Measurements from ENCODE around the gene GPR143.

Gene GPR143

DNA sequence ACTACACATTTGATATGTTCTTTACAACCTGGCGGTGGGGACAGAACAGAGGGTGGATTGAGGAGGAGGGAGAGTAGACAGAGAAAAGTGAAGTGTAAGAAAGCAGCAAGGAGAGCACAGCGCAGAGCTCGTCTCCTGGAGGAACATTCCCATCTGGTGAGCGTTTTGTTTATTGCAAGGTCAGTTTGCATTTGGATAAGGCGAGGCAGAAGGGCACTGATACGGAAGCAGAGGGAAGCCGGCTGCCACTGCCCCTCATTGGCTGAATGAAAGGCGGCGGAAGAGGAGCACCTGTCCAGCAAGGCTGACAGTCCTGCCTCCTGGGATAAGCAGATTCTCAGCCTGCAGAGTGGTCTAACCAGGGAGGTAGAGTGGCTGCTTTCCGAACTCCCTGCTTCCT, 83.2 kb downstream of the GPR143 start:
- Histone ChIP-seq H3K4me1 (ENCODE audit: control insufficient read depth, insufficient read depth, low read depth, low read length) (peaks cover 3% of the 10 kb centered on the region), H3K18ac (ENCODE audit: low read depth in 1 of 2, low read length in 2 of 2) (no peak overlapping the region), H3K27ac (ENCODE audit: low read length, poor library complexity, severe bottlenecking) (no peak overlapping the region), H3K27me3 (ENCODE audit: control insufficient read depth in 1 of 2, insufficient read depth in 1 of 2, low read length in 2 of 2) (no peaks in the 10 kb centered on the region), H3K23ac (ENCODE audit: low read length in 2 of 2) (no peak overlapping the region), H2AFZ (ENCODE audit: low read depth, low read length) (no peak overlapping the region), H3K36me3 (ENCODE audit: control insufficient read depth in 1 of 2, insufficient read depth in 2 of 2, low read depth in 1 of 2, low read length in 2 of 2) (peaks cover 0 to 24% of the 10 kb centered on the region in 2 experiments), H3K4ac (ENCODE audit: low read depth in 1 of 2, low read length in 2 of 2) (peak overlapping the region in 1 of 2 experiments; percentile 49), H3K4me3 (ENCODE audit: insufficient read depth in 1 of 2, low read depth in 1 of 2, low read length in 2 of 2) (no peak overlapping the region), H4K8ac (ENCODE audit: low read length) (no peak overlapping the region), H3K79me1 (replicated peaks; ENCODE audit: low read length, poor library complexity, severe bottlenecking) (peaks cover 4% of the 10 kb centered on the region), H2BK12ac (ENCODE audit: low read length in 2 of 2) (no peak overlapping the region), H3K14ac (ENCODE audit: low read length in 2 of 2) (no peak overlapping the region), H2BK5ac (ENCODE audit: low read depth, low read length, poor library complexity, severe bottlenecking) (no peak overlapping the region), H3K9me3 (ENCODE audit: control insufficient read depth, low read length) (no peaks in the 10 kb centered on the region), H3K9ac (ENCODE audit: low read length) (no peak overlapping the region), H3K4me2 (ENCODE audit: low read length, poor library complexity, severe bottlenecking) (no peak overlapping the region), H2AK5ac (ENCODE audit: low read length, severe bottlenecking) (no peak overlapping the region), H4K91ac (ENCODE audit: low read length) (no peak overlapping the region), H2BK120ac (ENCODE audit: low read depth, low read length) (no peak overlapping the region), H2BK15ac (ENCODE audit: low read depth, poor library complexity, severe bottlenecking) (no peak overlapping the region)
- DNase-seq = peak; percentile 67
- WGBS = 42% methylated on average over 10 of the region's 10 CpGs

DNA sequence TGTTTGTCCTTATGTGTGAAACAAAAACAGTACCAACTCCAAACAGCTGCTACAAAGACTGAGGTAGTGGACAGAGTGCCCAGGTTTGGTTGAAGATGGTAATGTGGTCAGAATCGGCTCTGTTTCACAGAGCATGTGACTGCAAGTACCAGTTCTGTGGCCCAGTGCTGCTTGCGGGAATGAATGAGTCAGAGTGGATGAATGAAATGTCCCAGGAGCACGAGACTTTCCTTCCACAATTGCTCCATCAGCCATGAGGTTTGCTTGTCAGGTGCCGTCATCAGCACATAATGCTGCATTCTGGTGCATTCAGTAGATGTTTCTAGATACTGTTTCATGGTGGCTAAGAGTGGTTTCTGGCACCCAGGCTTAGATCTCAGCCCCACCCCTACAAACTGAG, 84.2 kb downstream of the GPR143 start:
- Histone ChIP-seq H3K18ac (ENCODE audit: low read depth in 1 of 2, low read length in 2 of 2) (peak overlapping the region in 1 of 2 experiments; percentile 21), H3K9me3 (ENCODE audit: control insufficient read depth, low read length) (no peaks in the 10 kb centered on the region), H3K79me1 (replicated peaks; ENCODE audit: low read length, poor library complexity, severe bottlenecking) (peaks cover 4% of the 10 kb centered on the region), H2AK5ac (ENCODE audit: low read length, severe bottlenecking) (no peak overlapping the region), H2BK120ac (ENCODE audit: low read depth, low read length) (no peak overlapping the region), H4K91ac (ENCODE audit: low read length) (no peak overlapping the region), H2AFZ (ENCODE audit: low read depth, low read length) (no peak overlapping the region), H4K8ac (ENCODE audit: low read length) (no peak overlapping the region), H3K27ac (ENCODE audit: low read length, poor library complexity, severe bottlenecking) (no peak overlapping the region), H2BK5ac (ENCODE audit: low read depth, low read length, poor library complexity, severe bottlenecking) (no peak overlapping the region), H3K36me3 (ENCODE audit: control insufficient read depth in 1 of 2, insufficient read depth in 2 of 2, low read depth in 1 of 2, low read length in 2 of 2) (peaks cover 0 to 21% of the 10 kb centered on the region in 2 experiments), H3K27me3 (ENCODE audit: control insufficient read depth in 1 of 2, insufficient read depth in 1 of 2, low read length in 2 of 2) (no peaks in the 10 kb centered on the region), H3K4me2 (ENCODE audit: low read length, poor library complexity, severe bottlenecking) (no peak overlapping the region), H2BK15ac (ENCODE audit: low read depth, poor library complexity, severe bottlenecking) (no peak overlapping the region), H2BK12ac (ENCODE audit: low read length in 2 of 2) (no peak overlapping the region), H3K4me3 (ENCODE audit: insufficient read depth in 1 of 2, low read depth in 1 of 2, low read length in 2 of 2) (no peak overlapping the region), H3K9ac (ENCODE audit: low read length) (no peak overlapping the region), H3K4ac (ENCODE audit: low read depth in 1 of 2, low read length in 2 of 2) (no peak overlapping the region), H3K23ac (ENCODE audit: low read length in 2 of 2) (no peak overlapping the region), H3K4me1 (ENCODE audit: control insufficient read depth, insufficient read depth, low read depth, low read length) (peaks cover 3% of the 10 kb centered on the region), H3K14ac (ENCODE audit: low read length in 2 of 2) (no peak overlapping the region)
- DNase-seq = peak; percentile 85
- 39% methylated on average over 2 of the region's 4 CpGs for WGBS

DNA sequence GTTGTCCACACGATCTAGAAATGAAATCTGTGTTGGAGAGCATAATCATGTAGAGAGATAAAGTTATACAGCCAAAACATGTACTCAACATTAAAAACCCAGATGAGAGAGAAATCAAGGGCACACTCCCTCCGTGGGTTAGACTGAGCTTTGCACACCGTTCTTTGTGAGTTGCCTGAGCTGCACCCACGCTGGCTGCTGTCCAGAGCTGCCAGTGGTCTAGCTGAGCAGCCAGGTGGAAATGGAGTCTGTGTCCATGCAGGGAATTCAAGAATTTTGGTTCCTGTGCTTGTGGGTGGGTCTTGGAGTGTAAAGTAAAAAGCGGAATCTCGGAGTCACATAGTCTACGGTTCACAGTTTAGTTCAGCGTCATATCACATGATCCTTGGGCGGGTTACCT, 84.6 kb downstream of the GPR143 start:
- no peak overlapping the region for H3K4me2 ChIP-seq (ENCODE audit: low read length, poor library complexity, severe bottlenecking)
- 96% methylated on average over 6 of the region's 9 CpGs for WGBS

DNA sequence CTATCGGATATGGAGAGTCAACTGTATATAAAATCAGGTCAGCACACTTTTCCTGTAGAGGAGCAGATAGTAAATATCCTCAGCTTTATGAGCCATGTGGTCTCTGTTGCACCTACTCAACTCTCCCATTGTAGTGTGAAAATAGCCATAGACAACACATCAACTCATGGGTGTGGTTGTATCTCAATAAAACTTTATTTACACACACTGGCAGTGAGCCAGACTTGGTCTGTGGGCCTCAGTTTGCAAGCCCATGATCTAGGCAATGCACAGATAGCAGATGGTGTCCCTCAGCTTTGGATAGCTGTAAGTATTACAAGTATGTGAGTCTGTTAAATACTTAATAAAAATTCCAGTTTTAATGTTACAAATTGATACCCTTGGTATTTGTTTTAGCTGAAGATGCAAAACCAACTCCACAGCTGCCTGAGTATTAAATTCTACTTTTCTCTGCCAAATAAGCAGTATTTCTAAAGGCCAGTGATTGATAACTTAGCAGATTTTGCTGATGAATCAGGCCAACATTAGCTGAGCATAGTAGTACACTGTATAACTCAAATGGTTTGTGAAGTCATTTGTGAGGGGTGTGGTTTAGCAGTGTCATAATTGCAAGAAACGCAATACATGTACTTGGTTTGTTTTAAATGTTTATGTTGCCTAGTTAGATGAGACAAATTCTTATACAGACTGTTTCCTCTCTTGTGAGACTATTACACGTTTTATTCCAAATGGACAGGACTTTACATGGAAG, 87.3 kb downstream of the GPR143 start:
- Histone ChIP-seq H2BK12ac (ENCODE audit: low read length in 2 of 2) (no peak overlapping the region), H3K9me3 (ENCODE audit: control insufficient read depth, low read length) (no peaks in the 10 kb centered on the region), H3K4me2 (ENCODE audit: low read length, poor library complexity, severe bottlenecking) (no peak overlapping the region), H3K27me3 (ENCODE audit: control insufficient read depth in 1 of 2, insufficient read depth in 1 of 2, low read length in 2 of 2) (no peaks in the 10 kb centered on the region), H2BK120ac (ENCODE audit: low read depth, low read length) (no peak overlapping the region), H3K23ac (ENCODE audit: low read length in 2 of 2) (no peak overlapping the region), H3K36me3 (ENCODE audit: control insufficient read depth in 1 of 2, insufficient read depth in 2 of 2, low read depth in 1 of 2, low read length in 2 of 2) (peaks cover 0 to 17% of the 10 kb centered on the region in 2 experiments), H3K4ac (ENCODE audit: low read depth in 1 of 2, low read length in 2 of 2) (no peak overlapping the region), H2AFZ (ENCODE audit: low read depth, low read length) (no peak overlapping the region), H2BK15ac (ENCODE audit: low read depth, poor library complexity, severe bottlenecking) (no peak overlapping the region), H3K4me1 (ENCODE audit: control insufficient read depth, insufficient read depth, low read depth, low read length) (peaks cover 5% of the 10 kb centered on the region), H3K4me3 (ENCODE audit: insufficient read depth in 1 of 2, low read depth in 1 of 2, low read length in 2 of 2) (no peak overlapping the region), H3K9ac (ENCODE audit: low read length) (no peak overlapping the region), H3K18ac (ENCODE audit: low read depth in 1 of 2, low read length in 2 of 2) (no peak overlapping the region), H2BK5ac (ENCODE audit: low read depth, low read length, poor library complexity, severe bottlenecking) (no peak overlapping the region), H4K91ac (ENCODE audit: low read length) (no peak overlapping the region), H3K14ac (ENCODE audit: low read length in 2 of 2) (no peak overlapping the region), H3K27ac (ENCODE audit: low read length, poor library complexity, severe bottlenecking) (no peak overlapping the region), H4K8ac (ENCODE audit: low read length) (no peak overlapping the region), H3K79me1 (replicated peaks; ENCODE audit: low read length, poor library complexity, severe bottlenecking) (peaks cover 5% of the 10 kb centered on the region), H2AK5ac (ENCODE audit: low read length, severe bottlenecking) (no peak overlapping the region)
- peak; percentile 68 for DNase-seq
- WGBS = 100% methylated on average over 1 of the region's 3 CpGs

More for the DNA sequence above, 84.6 kb downstream of the GPR143 start:
- no peak for DNase-seq
- H3K36me3 ChIP-seq (ENCODE audit: control insufficient read depth in 1 of 2, insufficient read depth in 2 of 2, low read depth in 1 of 2, low read length in 2 of 2) = peaks cover 0 to 25% of the 10 kb centered on the region in 2 experiments
- H4K8ac ChIP-seq (ENCODE audit: low read length) = no peak overlapping the region
- H3K4ac ChIP-seq (ENCODE audit: low read depth in 1 of 2, low read length in 2 of 2) = no peak overlapping the region
- H3K27ac ChIP-seq (ENCODE audit: low read length, poor library complexity, severe bottlenecking) = no peak overlapping the region
- no peak overlapping the region for H2BK120ac ChIP-seq (ENCODE audit: low read depth, low read length)
- H3K9me3 ChIP-seq (ENCODE audit: control insufficient read depth, low read length) = no peaks in the 10 kb centered on the region
- no peak overlapping the region for H2BK15ac ChIP-seq (ENCODE audit: low read depth, poor library complexity, severe bottlenecking)
- no peak overlapping the region for H3K4me3 ChIP-seq (ENCODE audit: insufficient read depth in 1 of 2, low read depth in 1 of 2, low read length in 2 of 2)
- H2AK5ac ChIP-seq (ENCODE audit: low read length, severe bottlenecking) = no peak overlapping the region
- no peak overlapping the region for H3K18ac ChIP-seq (ENCODE audit: low read depth in 1 of 2, low read length in 2 of 2)
- no peak overlapping the region for H3K9ac ChIP-seq (ENCODE audit: low read length)
- no peak overlapping the region for H2BK5ac ChIP-seq (ENCODE audit: low read depth, low read length, poor library complexity, severe bottlenecking)
- peaks cover 6% of the 10 kb centered on the region for H3K79me1 ChIP-seq (replicated peaks; ENCODE audit: low read length, poor library complexity, severe bottlenecking)
- H3K27me3 ChIP-seq (ENCODE audit: control insufficient read depth in 1 of 2, insufficient read depth in 1 of 2, low read length in 2 of 2) = no peaks in the 10 kb centered on the region
- H3K14ac ChIP-seq (ENCODE audit: low read length in 2 of 2) = no peak overlapping the region
- H4K91ac ChIP-seq (ENCODE audit: low read length) = no peak overlapping the region
- H2BK12ac ChIP-seq (ENCODE audit: low read length in 2 of 2) = no peak overlapping the region
- H2AFZ ChIP-seq (ENCODE audit: low read depth, low read length) = no peak overlapping the region
- no peak overlapping the region for H3K23ac ChIP-seq (ENCODE audit: low read length in 2 of 2)
- peaks cover 3% of the 10 kb centered on the region for H3K4me1 ChIP-seq (ENCODE audit: control insufficient read depth, insufficient read depth, low read depth, low read length)

Data from mesenchymal stem cell (in vitro differentiated cells and primary cell).